GM12875 (cell line): Measurements from ENCODE around the gene CYREN.

ENCODE experiments used
- H3K4me3 ChIP-seq: one replicate; pipeline ENCODE4 v1.5.1; 2011; ENCODE audit warnings: low read depth, low read length, control low read depth
- TF ChIP-seq, protein P1 (sequence below): IDR thresholded peaks from 2 replicates; pipeline ENCODE4 v1.5.1; 2011; ENCODE audit warnings: low read depth, mild to moderate bottlenecking, control low read depth, inconsistent platforms, low read length, moderate library complexity, borderline replicate concordance; ENCODE audit not compliant: insufficient read depth

CYREN gene

DNA sequence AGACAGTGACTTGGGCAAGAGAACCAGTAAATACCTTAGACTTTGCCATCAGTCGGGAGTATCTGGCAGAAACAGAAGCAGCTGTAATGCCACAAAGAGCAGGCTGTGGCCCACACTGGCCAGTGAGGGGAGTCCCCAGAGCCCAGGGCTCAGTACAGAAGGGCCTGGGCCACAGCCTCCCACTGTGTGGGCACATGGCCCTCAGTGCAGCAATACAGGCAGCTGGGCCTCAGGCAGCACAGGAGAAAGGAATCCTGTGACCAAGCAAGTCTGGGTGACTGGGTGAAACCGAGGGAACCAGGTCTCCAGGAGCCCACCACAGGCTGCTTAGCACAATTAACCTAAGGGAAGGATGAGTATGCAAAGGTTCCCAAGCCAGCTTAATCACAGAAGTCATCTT, 26.8 kb upstream of the CYREN start:
- no peak overlapping the region for H3K4me3 ChIP-seq
- TF ChIP-seq, protein P1, sequence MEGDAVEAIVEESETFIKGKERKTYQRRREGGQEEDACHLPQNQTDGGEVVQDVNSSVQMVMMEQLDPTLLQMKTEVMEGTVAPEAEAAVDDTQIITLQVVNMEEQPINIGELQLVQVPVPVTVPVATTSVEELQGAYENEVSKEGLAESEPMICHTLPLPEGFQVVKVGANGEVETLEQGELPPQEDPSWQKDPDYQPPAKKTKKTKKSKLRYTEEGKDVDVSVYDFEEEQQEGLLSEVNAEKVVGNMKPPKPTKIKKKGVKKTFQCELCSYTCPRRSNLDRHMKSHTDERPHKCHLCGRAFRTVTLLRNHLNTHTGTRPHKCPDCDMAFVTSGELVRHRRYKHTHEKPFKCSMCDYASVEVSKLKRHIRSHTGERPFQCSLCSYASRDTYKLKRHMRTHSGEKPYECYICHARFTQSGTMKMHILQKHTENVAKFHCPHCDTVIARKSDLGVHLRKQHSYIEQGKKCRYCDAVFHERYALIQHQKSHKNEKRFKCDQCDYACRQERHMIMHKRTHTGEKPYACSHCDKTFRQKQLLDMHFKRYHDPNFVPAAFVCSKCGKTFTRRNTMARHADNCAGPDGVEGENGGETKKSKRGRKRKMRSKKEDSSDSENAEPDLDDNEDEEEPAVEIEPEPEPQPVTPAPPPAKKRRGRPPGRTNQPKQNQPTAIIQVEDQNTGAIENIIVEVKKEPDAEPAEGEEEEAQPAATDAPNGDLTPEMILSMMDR = no peak

- TF ChIP-seq, protein P1 = no peak
- no peak overlapping the region for H3K4me3 ChIP-seq
Observed at GRCh38 chr7:135195968-135196629, 25.6 kb upstream of the CYREN start.

DNA sequence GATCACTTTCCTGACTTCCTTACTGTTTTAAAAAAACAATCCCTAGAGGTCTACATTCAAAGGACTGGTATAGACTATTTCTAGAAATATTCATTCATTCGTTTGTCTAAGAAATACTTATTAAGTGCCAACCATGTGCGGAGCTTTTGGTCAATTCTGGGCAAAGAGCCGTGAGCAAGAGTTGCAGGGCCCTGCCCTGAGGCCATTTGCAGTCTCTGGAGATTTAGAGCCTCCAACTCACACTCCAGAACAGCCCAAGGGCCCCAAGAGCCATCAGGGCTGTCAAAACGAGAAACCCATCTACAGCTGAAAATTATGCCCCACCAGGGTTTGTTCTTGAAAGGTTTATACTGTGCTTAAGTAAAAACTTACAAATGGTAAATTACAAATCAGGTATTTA, 24.6 kb upstream of the CYREN start:
- H3K4me3 ChIP-seq = no peak overlapping the region

DNA sequence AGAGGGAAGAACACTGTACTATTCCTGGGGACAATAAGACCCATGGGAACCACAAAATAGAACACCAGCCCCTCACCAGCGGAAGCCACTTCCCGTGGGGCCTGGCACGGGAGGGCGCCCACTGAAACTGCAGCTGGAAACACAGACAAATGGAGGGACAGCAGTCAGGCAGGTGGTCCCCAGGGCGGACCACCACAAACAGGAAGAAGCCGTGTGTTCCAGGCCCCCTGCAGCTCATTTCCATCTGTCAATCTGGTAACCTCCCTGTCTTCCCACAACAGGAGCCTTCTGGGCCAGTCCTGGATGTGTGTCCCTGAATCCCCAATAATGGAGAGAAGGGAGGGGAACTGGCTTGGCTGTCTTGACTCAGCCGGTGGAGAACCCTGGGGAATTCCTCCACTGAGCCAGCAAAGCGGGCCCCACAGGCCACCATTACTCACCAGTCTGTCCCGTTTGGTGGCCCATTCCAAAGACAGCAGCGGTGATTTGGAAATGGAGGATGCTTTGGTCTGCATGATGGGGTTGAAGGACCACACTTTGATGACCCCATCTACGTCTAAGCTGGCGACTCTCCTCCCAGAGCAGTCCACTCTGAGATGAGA, 24.1 kb upstream of the CYREN start:
- no peak overlapping the region for H3K4me3 ChIP-seq
- TF ChIP-seq, protein P1 = no peak

More for the DNA sequence above, 24.6 kb upstream of the CYREN start:
- TF ChIP-seq, protein P1 = no peak

GRCh38 chr7:135193615-135194081, 23.1 kb upstream of the CYREN start:
- TF ChIP-seq, protein P1 = no peak
- no peak overlapping the region for H3K4me3 ChIP-seq

GRCh38 chr7:135192914-135193536, 22.5 kb upstream of the CYREN start:
- TF ChIP-seq, protein P1 = no peak

More at GRCh38 chr7:135192914-135193536, 22.5 kb upstream of the CYREN start:
- no peak overlapping the region for H3K4me3 ChIP-seq
